Endodermal cell (in vitro differentiated cells): ENCODE results near the gene IDE. TPM values are rescaled to one million over a fixed set of nuclear protein-coding genes. Genes with fewer than 3 reads are reported as not detected.

Experiments
- DNase-seq: peaks from one replicate; pipeline ENCODE4 v3.0.0-alpha.2; 2017
- H3K27ac ChIP-seq: 2 replicates; pipeline ENCODE4 v1.5.1; 2013; ENCODE audit warnings: mild to moderate bottlenecking, low read depth, low read length, moderate library complexity
- H3K27me3 ChIP-seq: 2 replicates; pipeline ENCODE4 v1.6.1; 2013; ENCODE audit warnings: mild to moderate bottlenecking, low read length, moderate library complexity; ENCODE audit not compliant: insufficient read depth, control insufficient read depth, poor library complexity, severe bottlenecking
- H3K36me3 ChIP-seq: 2 replicates; pipeline ENCODE4 v1.7.0; 2013; ENCODE audit warnings: mild to moderate bottlenecking, low read length, moderate library complexity; ENCODE audit not compliant: control insufficient read depth, insufficient read depth
- H3K4me1 ChIP-seq: one replicate; pipeline ENCODE4 v1.7.0; 2013; ENCODE audit warnings: low read length; ENCODE audit not compliant: control insufficient read depth, insufficient read depth
- H3K4me3 ChIP-seq: 2 replicates; pipeline ENCODE4 v1.5.1; 2013; ENCODE audit warnings: mild to moderate bottlenecking, low read length, moderate library complexity
- H3K9ac ChIP-seq: 2 replicates; pipeline ENCODE4 v1.6.1; 2013; ENCODE audit warnings: mild to moderate bottlenecking, low read length, moderate library complexity; ENCODE audit not compliant: poor library complexity, severe bottlenecking; ENCODE audit errors: extremely low read depth
- H3K9me3 ChIP-seq: 2 replicates; pipeline ENCODE4 v1.6.1; 2013; ENCODE audit warnings: mild to moderate bottlenecking, low read length, moderate library complexity; ENCODE audit not compliant: control insufficient read depth
- H3K27ac Mint-ChIP-seq: 2 replicates; pipeline ENCODE4 v1.8.0; 2020; ENCODE audit warnings: mixed read lengths
- H3K27me3 Mint-ChIP-seq: 2 replicates; pipeline ENCODE4 v1.8.0; 2021; ENCODE audit warnings: mild to moderate bottlenecking, mixed read lengths; ENCODE audit not compliant: insufficient read depth
- H3K36me3 Mint-ChIP-seq: 2 replicates; pipeline ENCODE4 v1.8.0; 2020; ENCODE audit warnings: low read depth, mixed read lengths
- H3K4me1 Mint-ChIP-seq: 2 replicates; pipeline ENCODE4 v1.8.0; 2020; ENCODE audit warnings: mixed read lengths
- H3K4me3 Mint-ChIP-seq: 2 replicates; pipeline ENCODE4 v1.8.0; 2020; ENCODE audit warnings: mild to moderate bottlenecking, moderate library complexity, mixed read lengths
- H3K9me3 Mint-ChIP-seq: 2 replicates; pipeline ENCODE4 v1.8.0; 2020; ENCODE audit warnings: mild to moderate bottlenecking, mixed read lengths
- CTCF ChIP-seq: fragments of 200-600 bp; sonication (generic); conservative IDR thresholded peaks from 2 replicates; pipeline ENCODE4 v1.5.0; 2021; ENCODE audit warnings: antibody characterized with exemption, mild to moderate bottlenecking
- WGBS, 2 experiments: methylation state at CpG; one replicate each; pipeline versions ENCODE4 v1.1.5 to v1.1.7; 2013; ENCODE audit warnings: missing lambda C conversion rate in 2 of 2, mixed read lengths in 1 of 2; ENCODE audit not compliant: insufficient coverage in 1 of 2, insufficient read length in 1 of 2; 5-methylcytosine and 5-hydroxymethylcytosine counted together
- total RNA-seq, 2 donors: library from RNA; stranded (reverse); fragmentation: NEBNext Ultra II Directional in 1 of 2; extraction: Animal tissue kit (Norgen Biotek cat#: 25700) in 1 of 2; gene quantifications; 2 replicates in 1 of 2; 3 replicates in 1 of 2; pipeline ENCODE4 v1.2.1, GENCODE V29; 2021

IDE gene
- total RNA-seq, 2 donors from 2014 or later: 56.3 to 63.3 TPM

GRCh38 chr10:92432596-92432995 lies 141.3 kb downstream of the IDE start:
- H3K9me3 ChIP-seq: no peaks in the 10 kb centered on the region
- Mint-ChIP-seq H3K36me3 (no peaks in the 10 kb centered on the region), H3K27ac (no peak overlapping the region), H3K27me3 (no peaks in the 10 kb centered on the region), H3K9me3 (no peaks in the 10 kb centered on the region), H3K4me1 (peaks cover 3% of the 10 kb centered on the region), H3K4me3 (no peak overlapping the region)
- H3K4me3 ChIP-seq: no peak overlapping the region
- H3K4me1 ChIP-seq: no peaks in the 10 kb centered on the region
- H3K27ac ChIP-seq: no peak overlapping the region
- no peaks in the 10 kb centered on the region for H3K27me3 ChIP-seq
- no peak for DNase-seq
- WGBS, 2 experiments: 77 to 82% methylated on average over 4 of the region's 4 CpGs
- TF ChIP-seq CTCF: no peak
- H3K36me3 ChIP-seq: no peaks in the 10 kb centered on the region
- no peak overlapping the region for H3K9ac ChIP-seq

- Histone ChIP-seq H3K4me1 (no peaks in the 10 kb centered on the region), H3K9me3 (no peaks in the 10 kb centered on the region), H3K36me3 (no peaks in the 10 kb centered on the region), H3K4me3 (no peak overlapping the region), H3K27ac (no peak overlapping the region), H3K27me3 (no peaks in the 10 kb centered on the region), H3K9ac (no peak overlapping the region)
- no peak for DNase-seq
- TF ChIP-seq CTCF: no peak
- 95 to 98% methylated on average over 6 of the region's 6 CpGs for WGBS, 2 experiments
- no peaks in the 10 kb centered on the region for H3K9me3 Mint-ChIP-seq
- H3K4me3 Mint-ChIP-seq: no peak overlapping the region
- no peaks in the 10 kb centered on the region for H3K27me3 Mint-ChIP-seq
- no peak overlapping the region for H3K27ac Mint-ChIP-seq
- H3K36me3 Mint-ChIP-seq: no peaks in the 10 kb centered on the region
- peaks cover 3% of the 10 kb centered on the region for H3K4me1 Mint-ChIP-seq
These were observed 143.8 kb downstream of the IDE start for GRCh38 chr10:92430103-92430502.

- Mint-ChIP-seq H3K9me3 (peaks cover 9% of the 10 kb centered on the region), H3K36me3 (no peaks in the 10 kb centered on the region), H3K4me1 (peaks cover 5% of the 10 kb centered on the region), H3K27me3 (peaks cover 58% of the 10 kb centered on the region), H3K4me3 (no peak overlapping the region), H3K27ac (no peak overlapping the region)
- Histone ChIP-seq H3K27me3 (peaks cover 15% of the 10 kb centered on the region), H3K27ac (no peak overlapping the region), H3K4me1 (no peaks in the 10 kb centered on the region), H3K4me3 (no peak overlapping the region), H3K9ac (no peak overlapping the region), H3K9me3 (peaks cover 5% of the 10 kb centered on the region), H3K36me3 (no peaks in the 10 kb centered on the region)
- no peak for TF ChIP-seq CTCF
- DNase-seq: no peak
These were observed 152.3 kb downstream of the IDE start for GRCh38 chr10:92421550-92421949.
